ENCODE results near the gene HPRT1.

HPRT1 gene

GRCh38 chrX:134547047-134547679, 87.2 kb downstream of the HPRT1 start:
- H3K4me1 ChIP-seq (ENCODE audit: control insufficient read depth, insufficient read depth, low read length), result no peaks in the 10 kb centered on the region
- H3K36me3 ChIP-seq (ENCODE audit: control insufficient read depth, insufficient read depth, low read length), result no peaks in the 10 kb centered on the region
- H3K27ac ChIP-seq (ENCODE audit: low read depth, low read length), result no peak overlapping the region
- no peak overlapping the region for H3K4me3 ChIP-seq (ENCODE audit: low read length)
- no peak overlapping the region for H3K9ac ChIP-seq (ENCODE audit: low read length)
- peaks cover 25% of the 10 kb centered on the region for H3K27me3 ChIP-seq (ENCODE audit: control insufficient read depth, insufficient read depth, low read length)

- no peak overlapping the region for H3K9ac ChIP-seq (ENCODE audit: low read length)
- no peaks in the 10 kb centered on the region for H3K36me3 ChIP-seq (ENCODE audit: control insufficient read depth, insufficient read depth, low read length)
- H3K4me3 ChIP-seq (ENCODE audit: low read length), result peak overlapping the region; percentile 42
- H3K27me3 ChIP-seq (ENCODE audit: control insufficient read depth, insufficient read depth, low read length), result peaks cover 25% of the 10 kb centered on the region
- no peak overlapping the region for H3K27ac ChIP-seq (ENCODE audit: low read depth, low read length)
- H3K4me1 ChIP-seq (ENCODE audit: control insufficient read depth, insufficient read depth, low read length), result no peaks in the 10 kb centered on the region
Measured at GRCh38 chrX:134548257-134549201, 88.6 kb downstream of the HPRT1 start.
